H1 (cell line): ENCODE measurements around the gene SYN1. TPM values are rescaled to one million over a fixed set of nuclear protein-coding genes. Genes with fewer than 3 reads are reported as not detected.

ENCODE experiments used
- JUND ChIP-seq: IDR thresholded peaks from 2 replicates; pipeline ENCODE4 v1.6.1; 2011; ENCODE audit warnings: mild to moderate bottlenecking, improper control_type of control experiment, low read length
- MAFK ChIP-seq: IDR thresholded peaks from 2 replicates; pipeline ENCODE4 v1.6.1; 2012; ENCODE audit warnings: low read depth, mild to moderate bottlenecking, improper control_type of control experiment, low read length
- NANOG ChIP-seq: IDR thresholded peaks from 2 replicates; pipeline ENCODE4 v1.6.1; 2011; ENCODE audit warnings: low read length, low read depth, mild to moderate bottlenecking, inconsistent platforms; ENCODE audit not compliant: insufficient read depth, poor library complexity, severe bottlenecking
- RNF2 ChIP-seq: fragments of 200-900, 300-1000 bp; sonication (generic); IDR thresholded peaks from 2 replicates; pipeline ENCODE4 v1.7.1; 2016; ENCODE audit warnings: borderline replicate concordance, low read depth, mild to moderate bottlenecking, antibody characterized with exemption, low read length; ENCODE audit not compliant: poor library complexity, severe bottlenecking; ENCODE audit errors: missing control alignments
- polyA plus RNA-seq, 7 experiments: library from polyadenylated mRNA; depleted of rRNA in 3 of 7; stranded (reverse) in 5 of 7; unstranded in 2 of 7; fragments of >200 nt in 5 of 7; fragments of 200-250 nt in 2 of 7; gene quantifications; 1 replicate in 5 of 7; 2 replicates in 1 of 7; 4 replicates in 1 of 7; pipeline versions ENCODE4 v1.2.1 to v1.2.3, GENCODE V29; 2011 to 2013; ENCODE audit warnings: missing spikeins in 2 of 7, mixed read lengths in 2 of 7
- total RNA-seq: library from RNA; stranded (reverse); fragmentation: NEBNext Ultra II Directional; extraction: Animal tissue kit (Norgen Biotek cat#: 25700); gene quantifications from 2 replicates; pipeline ENCODE4 v1.2.1, GENCODE V29; 2021

The SYN1 gene
- total and polyA plus RNA-seq, 2 of the 8 experiments (the other 6 are each of a cell fraction or from before 2014, with no cell fraction given) = 2.1 to 14.1 TPM

GRCh38 chrX:47661539-47661938 lies 41.9 kb upstream of the SYN1 start (continued):
- TF ChIP-seq JUND (no peak), NANOG (no peak), MAFK (no peak), RNF2 (no peak)
- TF ChIP-seq, all 59 proteins: peak for 0
